HepG2 (cell line): ENCODE data around the gene ARHGAP12. TPM values are rescaled to one million over a fixed set of nuclear protein-coding genes. Genes with fewer than 3 reads are reported as not detected.

Experiments used
- AGO1 ChIP-seq: fragments of 200-400 bp; formaldehyde crosslinking; IDR thresholded peaks from 2 replicates; pipeline ENCODE4 v1.6.1; 2017; ENCODE audit warnings: mild to moderate bottlenecking, low read depth, low read length, moderate library complexity; ENCODE audit not compliant: poor library complexity, severe bottlenecking
- CREB1 ChIP-seq, 2 experiments: fragments of 450-650 bp in 1 of 2; IDR thresholded peaks; 2 replicates each; pipeline ENCODE4 v1.6.1; 2016 to 2017; ENCODE audit warnings: control low read depth in 1 of 2, mild to moderate bottlenecking in 1 of 2, missing compliant biosample characterization in 1 of 2, missing genetic modification characterization in 1 of 2
- EEA1 ChIP-seq: sonication (generic); formaldehyde crosslinking; IDR thresholded peaks from 2 replicates; pipeline ENCODE4 v1.5.1; 2020; ENCODE audit warnings: mild to moderate bottlenecking, missing genetic modification reagents, borderline replicate concordance
- EP300 ChIP-seq, 3 experiments: sonication (generic) in 1 of 3; formaldehyde crosslinking in 1 of 3; IDR thresholded peaks; 2 replicates each; pipeline versions ENCODE4 v1.5.1 to v1.6.1; 2011 to 2020; ENCODE audit warnings: low read depth in 2 of 3, low read length in 2 of 3, borderline replicate concordance in 1 of 3, improper control_type of control experiment in 1 of 3, mild to moderate bottlenecking in 1 of 3, missing genetic modification reagents in 1 of 3, moderate library complexity in 1 of 3
- GATAD2A ChIP-seq: IDR thresholded peaks from 2 replicates; pipeline ENCODE4 v1.6.1; 2016
- HHEX ChIP-seq: IDR thresholded peaks from 2 replicates; pipeline ENCODE4 v1.6.1; 2016; ENCODE audit warnings: control low read depth
- HMG20A ChIP-seq: IDR thresholded peaks from 2 replicates; pipeline ENCODE4 v1.6.1; 2016; ENCODE audit warnings: borderline replicate concordance
- HNF4A ChIP-seq: sonication (generic); formaldehyde crosslinking; IDR thresholded peaks from 2 replicates; pipeline ENCODE4 v1.4.0; 2020; ENCODE audit warnings: missing genetic modification reagents
- ISL2 ChIP-seq: sonication (generic); formaldehyde crosslinking; IDR thresholded peaks from 2 replicates; pipeline ENCODE4 v1.5.0; 2020; ENCODE audit warnings: missing genetic modification reagents
- KDM3A ChIP-seq: IDR thresholded peaks from 2 replicates; pipeline ENCODE4 v1.6.1; 2018; ENCODE audit warnings: low read depth, missing compliant biosample characterization
- KLF13 ChIP-seq: sonication (generic); formaldehyde crosslinking; IDR thresholded peaks from 2 replicates; pipeline ENCODE4 v1.4.0; 2020; ENCODE audit warnings: mild to moderate bottlenecking, missing genetic modification reagents
- LCORL ChIP-seq, 2 experiments: fragments of 450-650 bp in 1 of 2; sonication (generic) in 1 of 2; formaldehyde crosslinking in 1 of 2; IDR thresholded peaks; 2 replicates each; pipeline versions ENCODE4 v1.5.0 to v1.6.1; 2017 to 2020; ENCODE audit warnings: antibody characterized with exemption in 1 of 2, missing genetic modification reagents in 1 of 2
- NCOR1 ChIP-seq: fragments of 200-600 bp; sonication (generic); IDR thresholded peaks from 2 replicates; pipeline ENCODE4 v1.7.0; 2017; ENCODE audit warnings: antibody characterized with exemption, low read length, borderline replicate concordance
- NFYB ChIP-seq: sonication (generic); formaldehyde crosslinking; IDR thresholded peaks from 2 replicates; pipeline ENCODE4 v1.4.0; 2020; ENCODE audit warnings: missing genetic modification reagents
- PAXIP1 ChIP-seq: sonication (generic); formaldehyde crosslinking; conservative IDR thresholded peaks from 2 replicates; pipeline ENCODE4 v1.4.0; 2020; ENCODE audit warnings: mild to moderate bottlenecking, missing genetic modification reagents, moderate library complexity
- SATB2 ChIP-seq: sonication (generic); formaldehyde crosslinking; IDR thresholded peaks from 2 replicates; pipeline ENCODE4 v1.5.0; 2020; ENCODE audit warnings: missing genetic modification reagents
- SNAPC2 ChIP-seq: sonication (generic); formaldehyde crosslinking; IDR thresholded peaks from 2 replicates; pipeline ENCODE4 v1.8.1; 2022; ENCODE audit warnings: mild to moderate bottlenecking, missing genetic modification reagents
- SOX13 ChIP-seq, 3 experiments: fragments of 450-650 bp in 1 of 3; sonication (generic) in 1 of 3; formaldehyde crosslinking in 1 of 3; IDR thresholded peaks in 2 of 3; conservative IDR thresholded peaks in 1 of 3; 2 replicates each; pipeline versions ENCODE4 v1.5.0 to v1.6.1; 2016 to 2020; ENCODE audit warnings: antibody characterized with exemption in 1 of 3, mild to moderate bottlenecking in 1 of 3, missing compliant biosample characterization in 1 of 3, missing genetic modification reagents in 1 of 3, moderate library complexity in 1 of 3
- ZFX ChIP-seq: sonication (generic); formaldehyde crosslinking; IDR thresholded peaks from 2 replicates; pipeline ENCODE4 v1.4.0; 2020; ENCODE audit warnings: mild to moderate bottlenecking, low read depth, missing genetic modification reagents, moderate library complexity
- ZFY ChIP-seq: sonication (generic); formaldehyde crosslinking; IDR thresholded peaks from 2 replicates; pipeline ENCODE4 v1.4.0; 2020; ENCODE audit warnings: missing genetic modification reagents
- ZNF496 ChIP-seq: sonication (generic); formaldehyde crosslinking; IDR thresholded peaks from 2 replicates; pipeline ENCODE4 v1.8.1; 2023; ENCODE audit warnings: mild to moderate bottlenecking, moderate library complexity, missing genetic modification reagents; ENCODE audit not compliant: insufficient replicate concordance
- ZNF644 ChIP-seq: IDR thresholded peaks from 2 replicates; pipeline ENCODE4 v1.6.1; 2016; ENCODE audit warnings: low read depth
- ZNF660 ChIP-seq: sonication (generic); formaldehyde crosslinking; IDR thresholded peaks from 2 replicates; pipeline ENCODE4 v1.5.1; 2020; ENCODE audit warnings: mild to moderate bottlenecking, low read depth, missing genetic modification reagents, borderline replicate concordance
- ZNF709 ChIP-seq: sonication (generic); formaldehyde crosslinking; IDR thresholded peaks from 2 replicates; pipeline ENCODE4 v1.5.0; 2020; ENCODE audit warnings: mild to moderate bottlenecking, missing genetic modification reagents
- ZSCAN25 ChIP-seq: sonication (generic); formaldehyde crosslinking; IDR thresholded peaks from 2 replicates; pipeline ENCODE4 v1.8.0; 2022; ENCODE audit warnings: mild to moderate bottlenecking, missing genetic modification reagents
- ZSCAN9 ChIP-seq: IDR thresholded peaks from 2 replicates; pipeline ENCODE4 v1.6.1; 2016; ENCODE audit warnings: borderline replicate concordance
- polyA plus RNA-seq, 8 experiments: library from polyadenylated mRNA; depleted of rRNA in 3 of 8; stranded (reverse) in 7 of 8; unstranded in 1 of 8; fragments of >200 nt; fragmentation: Illumina TruSeq in 4 of 8; extraction: Trizol in 4 of 8; gene quantifications; 2 replicates each; pipeline versions ENCODE4 v1.2.1 to v1.2.3, GENCODE V29; 2011 to 2016; ENCODE audit warnings: low read depth in 4 of 8, missing spikeins in 1 of 8, mixed read lengths in 1 of 8; ENCODE audit not compliant: insufficient read depth in 1 of 8
- total RNA-seq, 5 experiments: library from RNA; depleted of rRNA; stranded (reverse); fragments of >200 nt; fragmentation: Illumina TruSeq; extraction: Trizol; gene quantifications; 2 replicates each; pipeline ENCODE4 v1.2.3, GENCODE V29; 2016; ENCODE audit warnings: low read depth in 1 of 5

ARHGAP12 gene
- total and polyA plus RNA-seq, 2 of the 13 experiments (the other 11 are each of a cell fraction or from before 2014, with no cell fraction given): 25.0 to 54.6 TPM

DNA sequence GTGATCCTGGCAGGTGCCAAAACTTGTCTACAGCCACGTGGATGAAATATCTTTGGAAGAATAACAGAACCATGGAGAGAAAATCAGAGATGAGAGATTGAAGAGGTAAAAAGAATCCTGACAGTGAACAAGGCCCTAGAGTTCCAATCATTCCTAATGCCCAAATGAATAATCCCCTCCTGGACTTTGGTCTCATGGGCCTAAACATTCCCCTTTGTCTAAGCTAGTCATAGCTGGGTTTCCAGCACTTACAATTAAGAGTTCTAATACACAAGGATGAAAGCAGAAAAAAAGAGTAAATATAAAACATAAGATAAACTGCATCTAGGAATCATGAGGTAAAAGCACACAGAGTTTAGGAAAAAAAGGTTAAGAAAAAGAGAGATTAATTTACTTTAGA lies 40.2 kb downstream of the ARHGAP12 start (continued):
- TF ChIP-seq ZNF496 (CRISPR knock-in tag) (no peak), ZNF644 (peak; percentile 70), ZFX (CRISPR knock-in tag) (peak; percentile 53), LCORL (IDR thresholded peaks at IDR 0.05) (peak; percentile 43; the same call in 1 of the 2 replicates), LCORL (CRISPR knock-in tag; IDR thresholded peaks at IDR 0.05) (0 out of 2 replicates have a peak, but pooled peaks have one; percentile 30), ZNF660 (no peak), ZNF709 (no peak), EP300 (IDR thresholded peaks at IDR 0.05; ENCODE audit: low read depth in 2 of 2, low read length in 2 of 2) (peak in 1 of 2 experiments; percentile 35; a peak in 1 of 4 replicates), EP300 (CRISPR knock-in tag; IDR thresholded peaks at IDR 0.05; ENCODE audit: borderline replicate concordance) (no peak), SATB2 (no peak), KDM3A (CRISPR knock-in tag) (no peak), CREB1 (IDR thresholded peaks at IDR 0.05) (no peak), CREB1 (CRISPR knock-in tag; IDR thresholded peaks at IDR 0.05) (peak; percentile 38; the same call in 1 of the 2 replicates), HNF4A (peak; percentile 82), NCOR1 (peak; percentile 21; the same call in 1 of the 2 replicates), ZSCAN9 (CRISPR knock-in tag) (no peak), SOX13 (IDR thresholded peaks at IDR 0.05) (no peak), SOX13 (CRISPR knock-in tag; conservative IDR thresholded peaks at IDR 0.05 in 1 of 2, IDR thresholded peaks at IDR 0.05 in 1 of 2) (peak in 1 of 2 experiments; percentile 77; a peak in 2 of 4 replicates), PAXIP1 (CRISPR knock-in tag) (peak; percentile 49), GATAD2A (CRISPR knock-in tag) (peak; percentile 51; the same call in 1 of the 2 replicates), HHEX (CRISPR knock-in tag) (peak; percentile 71; the same call in 1 of the 2 replicates), HMG20A (CRISPR knock-in tag) (peak; percentile 17; the same call in 1 of the 2 replicates), KLF13 (CRISPR knock-in tag) (no peak), EEA1 (no peak), ZFY (CRISPR knock-in tag) (peak; percentile 33; the same call in 1 of the 2 replicates), NFYB (CRISPR knock-in tag) (no peak), ISL2 (CRISPR knock-in tag) (0 out of 2 replicates have a peak, but pooled peaks have one; percentile 39), SNAPC2 (no peak), ZSCAN25 (CRISPR knock-in tag) (no peak), AGO1 (no peak)
